ENCODE results near the gene LAMP1.
"Not testable (repeated sequence)": the region's sequence is repeated elsewhere in the genome, so short reads cannot be mapped to it uniquely, and the experiment has no call there.

LAMP1 gene

GRCh38 chr13:113297370-113298042 lies 467 bp downstream of the LAMP1 start:
- DNase-seq: peak; percentile 59 to 73

- DNase-seq: no peak
Observed at GRCh38 chr13:113298043-113298945, 1.3 kb downstream of the LAMP1 start.

- DNase-seq: no peak
Observed at GRCh38 chr13:113299951-113300350, 2.9 kb downstream of the LAMP1 start.

- DNase-seq: no peak
Observed at GRCh38 chr13:113302986-113303385, 5.9 kb downstream of the LAMP1 start.

GRCh38 chr13:113304121-113304520 lies 7.1 kb downstream of the LAMP1 start:
- no peak for DNase-seq

- DNase-seq: no peak
Observed at GRCh38 chr13:113305208-113305607, 8.2 kb downstream of the LAMP1 start.

- DNase-seq: no peak
Observed at GRCh38 chr13:113307491-113307890, 10.5 kb downstream of the LAMP1 start.

- DNase-seq: no peak
Observed at GRCh38 chr13:113309473-113309872, 12.4 kb downstream of the LAMP1 start.

- not testable (repeated sequence) for DNase-seq
Observed at GRCh38 chr13:113314112-113314511, 17.1 kb downstream of the LAMP1 start.

- not testable (repeated sequence) for DNase-seq
Observed at GRCh38 chr13:113314895-113315470, 17.9 kb downstream of the LAMP1 start.

- DNase-seq: no peak
Observed at GRCh38 chr13:113315992-113316391, 19.0 kb downstream of the LAMP1 start.

- no peak for DNase-seq
Observed at GRCh38 chr13:113317031-113317430, 20.0 kb downstream of the LAMP1 start.

- no peak for DNase-seq
Observed at GRCh38 chr13:113318956-113319355, 21.9 kb downstream of the LAMP1 start.

- no peak for DNase-seq
Observed at GRCh38 chr13:113319371-113319770, 22.3 kb downstream of the LAMP1 start.

GRCh38 chr13:113320226-113320875 lies 23.3 kb downstream of the LAMP1 start:
- no peak for DNase-seq

GRCh38 chr13:113321546-113321945 lies 24.5 kb downstream of the LAMP1 start:
- DNase-seq: no peak

- no peak for DNase-seq
Observed at GRCh38 chr13:113322043-113322461, 25.0 kb downstream of the LAMP1 start.

- DNase-seq: no peak
Observed at GRCh38 chr13:113322890-113323651, 26.0 kb downstream of the LAMP1 start.

GRCh38 chr13:113323869-113324268 lies 26.8 kb downstream of the LAMP1 start:
- no peak for DNase-seq

GRCh38 chr13:113324398-113324797 lies 27.4 kb downstream of the LAMP1 start:
- no peak for DNase-seq

- no peak for DNase-seq
Observed at GRCh38 chr13:113325779-113326178, 28.7 kb downstream of the LAMP1 start.

GRCh38 chr13:113327391-113327765 lies 30.3 kb downstream of the LAMP1 start:
- no peak for DNase-seq
